Measurements from ENCODE around the gene KIDINS220. TPM values are rescaled to one million over a fixed set of nuclear protein-coding genes. Genes with fewer than 3 reads are reported as not detected.

The KIDINS220 gene
- total and polyA plus RNA-seq, 9 of the 15 experiments (the other 6 are each of a cell fraction or from before 2014, with no cell fraction given): 15.2 to 48.0 (median 34.4) TPM

GRCh38 chr2:8851811-8852560 lies 14.6 kb upstream of the KIDINS220 start (continued):
- TF ChIP-seq FOSL1 (tag; conservative IDR thresholded peaks at IDR 0.05) (no peak), ZNF263 (CRISPR knock-in tag; IDR thresholded peaks at IDR 0.05; ENCODE audit: borderline replicate concordance) (peak; percentile 74; the same call in 1 of the 2 replicates), SFPQ (IDR thresholded peaks at IDR 0.05; ENCODE audit: low read depth, low read length) (no peak), HOMEZ (CRISPR knock-in tag; IDR thresholded peaks at IDR 0.05) (no peak), TBL1XR1 (IDR thresholded peaks at IDR 0.05; ENCODE audit: low read length in 2 of 2) (no peak), FOXK1 (CRISPR knock-in tag; IDR thresholded peaks at IDR 0.05; ENCODE audit: borderline replicate concordance) (no peak), TFAP4 (CRISPR knock-in tag; IDR thresholded peaks at IDR 0.05; ENCODE audit: borderline replicate concordance) (peak; percentile 70; the same call in 1 of the 2 replicates), BRF2 (IDR thresholded peaks at IDR 0.05; ENCODE audit: borderline replicate concordance, insufficient read depth, insufficient read length) (no peak), GTF2A2 (tag; IDR thresholded peaks at IDR 0.05) (no peak), JUND (IDR thresholded peaks at IDR 0.05; ENCODE audit: borderline replicate concordance, low read depth, low read length) (peak; percentile 44; the same call in 1 of the 2 replicates), JUND (tag; IDR thresholded peaks at IDR 0.05; ENCODE audit: borderline replicate concordance, low read depth, low read length) (no peak; the same call in 2 of the 3 replicates), EP400 (IDR thresholded peaks at IDR 0.05) (0 out of 2 replicates have a peak, but pooled peaks have one; percentile 10), BRD4 (IDR thresholded peaks at IDR 0.05) (no peak), NFATC3 (IDR thresholded peaks at IDR 0.05) (no peak), MNT (conservative IDR thresholded peaks at IDR 0.05) (0 out of 4 replicates have a peak, but pooled peaks of 1 of the 2 experiments have one; percentile 26), EGR1 (conservative IDR thresholded peaks at IDR 0.05) (peak; percentile 65), ZBTB33 (CRISPR knock-in tag; IDR thresholded peaks at IDR 0.05) (no peak)

All from K562 (cell line).